SK-N-SH treated with all-trans-retinoic acid at 6 μM for 48 hours (cell line): ENCODE measurements around the gene ELFN1.

Experiments
- ATAC-seq: fragments of 200-7000 bp; cut with Tn5 transposase; 3 replicates; pipeline ENCODE4 v1.9.1; 2020; ENCODE audit warnings: mild to moderate bottlenecking, moderate library complexity
- ARNTL ChIP-seq: fragments of 450-650 bp; formaldehyde crosslinking; IDR thresholded peaks from 2 replicates; pipeline ENCODE4 v1.5.0; 2020; ENCODE audit warnings: low read depth, mild to moderate bottlenecking, moderate library complexity, borderline replicate concordance
- BACH2 ChIP-seq: fragments of 250-450 bp; sonication (Bioruptor Pico); IDR thresholded peaks from 2 replicates; pipeline ENCODE4 v1.9.0; 2021; ENCODE audit warnings: mild to moderate bottlenecking, borderline replicate concordance
- CREB5 ChIP-seq: fragments of 250-450 bp; sonication (Bioruptor Pico); IDR thresholded peaks from 2 replicates; pipeline ENCODE4 v1.5.1; 2020; ENCODE audit warnings: low read depth, mild to moderate bottlenecking, moderate library complexity
- CSDC2 ChIP-seq: fragments of 250-450 bp; sonication (Bioruptor Pico); IDR thresholded peaks from 2 replicates; pipeline ENCODE4 v1.5.0; 2020; ENCODE audit warnings: mild to moderate bottlenecking, moderate library complexity
- CSRNP3 ChIP-seq: fragments of 250-450 bp; sonication (Bioruptor Pico); IDR thresholded peaks from 2 replicates; pipeline ENCODE4 v1.5.1; 2021; ENCODE audit warnings: mild to moderate bottlenecking, moderate library complexity
- ESRRG ChIP-seq: fragments of 250-450 bp; sonication (Bioruptor Pico); IDR thresholded peaks from 2 replicates; pipeline ENCODE4 v1.6.1; 2021; ENCODE audit warnings: mild to moderate bottlenecking
- GLIS3 ChIP-seq: fragments of 250-450 bp; sonication (Bioruptor Pico); IDR thresholded peaks from 2 replicates; pipeline ENCODE4 v1.5.0; 2020; ENCODE audit warnings: mild to moderate bottlenecking, moderate library complexity
- ISL1 ChIP-seq: fragments of 250-450 bp; sonication (Bioruptor Pico); IDR thresholded peaks from 2 replicates; pipeline ENCODE4 v2.1.2; 2022; ENCODE audit warnings: mild to moderate bottlenecking, moderate library complexity
- PATZ1 ChIP-seq: fragments of 250-450 bp; sonication (Bioruptor Pico); IDR thresholded peaks from 2 replicates; pipeline ENCODE4 v1.8.0; 2020; ENCODE audit warnings: mild to moderate bottlenecking, moderate library complexity, borderline replicate concordance
- PPARA ChIP-seq: fragments of 250-450 bp; sonication (Bioruptor Pico); IDR thresholded peaks from 2 replicates; pipeline ENCODE4 v1.5.0; 2020; ENCODE audit warnings: mild to moderate bottlenecking, borderline replicate concordance
- RARB ChIP-seq: fragments of 250-450 bp; sonication (Bioruptor Pico); IDR thresholded peaks from 2 replicates; pipeline ENCODE4 v1.8.0; 2021; ENCODE audit warnings: mild to moderate bottlenecking, moderate library complexity
- TCF4 ChIP-seq: fragments of 250-450 bp; sonication (Bioruptor Pico); IDR thresholded peaks from 2 replicates; pipeline ENCODE4 v1.8.0; 2021; ENCODE audit warnings: mild to moderate bottlenecking, moderate library complexity, borderline replicate concordance
- TOX ChIP-seq: fragments of 250-450 bp; sonication (Bioruptor Pico); IDR thresholded peaks from 2 replicates; pipeline ENCODE4 v1.8.0; 2021; ENCODE audit warnings: mild to moderate bottlenecking, moderate library complexity, borderline replicate concordance
- TSHZ2 ChIP-seq: fragments of 250-450 bp; sonication (Bioruptor Pico); IDR thresholded peaks from 2 replicates; pipeline ENCODE4 v1.5.0; 2020; ENCODE audit warnings: mild to moderate bottlenecking, moderate library complexity
- ZC3H10 ChIP-seq: fragments of 250-450 bp; sonication (Bioruptor Pico); IDR thresholded peaks from 2 replicates; pipeline ENCODE4 v1.5.1; 2021; ENCODE audit warnings: mild to moderate bottlenecking, moderate library complexity
- ZFP3 ChIP-seq: fragments of 250-450 bp; sonication (Bioruptor Pico); IDR thresholded peaks from 2 replicates; pipeline ENCODE4 v1.5.0; 2020; ENCODE audit warnings: mild to moderate bottlenecking, moderate library complexity
- ZFP30 ChIP-seq: fragments of 450-650 bp; formaldehyde crosslinking; IDR thresholded peaks from 2 replicates; pipeline ENCODE4 v1.5.0; 2022; ENCODE audit warnings: mild to moderate bottlenecking, moderate library complexity
- ZNF565 ChIP-seq: fragments of 450-650 bp; formaldehyde crosslinking; conservative IDR thresholded peaks from 2 replicates; pipeline ENCODE4 v1.5.0; 2020; ENCODE audit warnings: low read depth, mild to moderate bottlenecking, moderate library complexity
- ZNF8 ChIP-seq: fragments of 450-650 bp; formaldehyde crosslinking; IDR thresholded peaks from 2 replicates; pipeline ENCODE4 v1.5.0; 2020; ENCODE audit warnings: mild to moderate bottlenecking, moderate library complexity

Gene ELFN1

GRCh38 chr7:1729183-1729582 is 59.1 kb downstream of the ELFN1 start:
- no peak for TF ChIP-seq ZFP30 (CRISPR knock-in tag)
- TF ChIP-seq RARB (CRISPR knock-in tag) = no peak
- TF ChIP-seq CSDC2 (CRISPR knock-in tag) = no peak
- no peak for TF ChIP-seq ISL1 (CRISPR knock-in tag)
- no peak for TF ChIP-seq ZNF8 (CRISPR knock-in tag)
- no peak for TF ChIP-seq ZC3H10
- TF ChIP-seq ZFP3 (CRISPR knock-in tag) = no peak
- TF ChIP-seq TOX (CRISPR knock-in tag) = no peak
- TF ChIP-seq TSHZ2 (CRISPR knock-in tag) = no peak
- no peak for ATAC-seq

GRCh38 chr7:1729773-1730172 is 59.7 kb downstream of the ELFN1 start:
- no peak for ATAC-seq
- TF ChIP-seq CSDC2 (CRISPR knock-in tag) (no peak), ZFP3 (CRISPR knock-in tag) (no peak), CSRNP3 (no peak), ISL1 (CRISPR knock-in tag) (no peak), ZNF565 (CRISPR knock-in tag) (no peak), TCF4 (no peak)

GRCh38 chr7:1732072-1732471 is 62.0 kb downstream of the ELFN1 start:
- TF ChIP-seq ZNF565 (CRISPR knock-in tag) (no peak), TSHZ2 (CRISPR knock-in tag) (no peak), PATZ1 (no peak), RARB (CRISPR knock-in tag) (no peak), ARNTL (CRISPR knock-in tag) (no peak)

GRCh38 chr7:1732645-1733044 is 62.6 kb downstream of the ELFN1 start:
- TF ChIP-seq ESRRG (CRISPR knock-in tag) (no peak), ZNF565 (CRISPR knock-in tag) (no peak), CREB5 (CRISPR knock-in tag) (no peak), PPARA (CRISPR knock-in tag) (no peak), ISL1 (CRISPR knock-in tag) (no peak), TOX (CRISPR knock-in tag) (no peak), PATZ1 (no peak), RARB (CRISPR knock-in tag) (no peak), ZNF8 (CRISPR knock-in tag) (no peak), GLIS3 (CRISPR knock-in tag) (no peak), ARNTL (CRISPR knock-in tag) (no peak), BACH2 (no peak), ZFP3 (CRISPR knock-in tag) (no peak), ZC3H10 (no peak)
- no peak for ATAC-seq

More at GRCh38 chr7:1732072-1732471, 62.0 kb downstream of the ELFN1 start:
- ATAC-seq = no peak
